ENCODE measurements around the gene BLTP3A.
"Not testable (repeated sequence)": the region's sequence is repeated elsewhere in the genome, so short reads cannot be mapped to it uniquely, and the experiment has no call there.

BLTP3A gene

DNA sequence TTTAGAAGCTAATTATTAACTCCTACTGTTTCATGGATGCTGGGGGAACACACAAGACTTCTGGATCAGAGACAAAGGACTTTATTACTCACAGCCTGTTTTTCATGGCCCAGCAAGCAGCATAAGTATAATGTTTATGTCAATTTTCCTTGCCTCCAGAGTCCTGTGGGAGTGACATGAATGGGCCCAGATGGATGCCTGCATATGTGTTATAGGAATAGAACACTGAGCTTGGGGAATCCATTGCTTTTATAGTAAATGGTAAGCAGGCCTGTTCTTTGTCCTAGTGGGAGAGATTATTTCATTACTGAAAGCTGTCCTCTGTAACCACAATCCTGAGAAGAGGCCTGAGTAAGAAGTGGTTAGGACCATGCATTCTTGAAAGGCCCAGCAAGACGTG, 25.6 kb downstream of the BLTP3A start:
- DNase-seq (ENCODE audit: low read depth in 2 of 2) = peak in 1 of 2 donors; percentile 19
- TF ChIP-seq, protein P1, sequence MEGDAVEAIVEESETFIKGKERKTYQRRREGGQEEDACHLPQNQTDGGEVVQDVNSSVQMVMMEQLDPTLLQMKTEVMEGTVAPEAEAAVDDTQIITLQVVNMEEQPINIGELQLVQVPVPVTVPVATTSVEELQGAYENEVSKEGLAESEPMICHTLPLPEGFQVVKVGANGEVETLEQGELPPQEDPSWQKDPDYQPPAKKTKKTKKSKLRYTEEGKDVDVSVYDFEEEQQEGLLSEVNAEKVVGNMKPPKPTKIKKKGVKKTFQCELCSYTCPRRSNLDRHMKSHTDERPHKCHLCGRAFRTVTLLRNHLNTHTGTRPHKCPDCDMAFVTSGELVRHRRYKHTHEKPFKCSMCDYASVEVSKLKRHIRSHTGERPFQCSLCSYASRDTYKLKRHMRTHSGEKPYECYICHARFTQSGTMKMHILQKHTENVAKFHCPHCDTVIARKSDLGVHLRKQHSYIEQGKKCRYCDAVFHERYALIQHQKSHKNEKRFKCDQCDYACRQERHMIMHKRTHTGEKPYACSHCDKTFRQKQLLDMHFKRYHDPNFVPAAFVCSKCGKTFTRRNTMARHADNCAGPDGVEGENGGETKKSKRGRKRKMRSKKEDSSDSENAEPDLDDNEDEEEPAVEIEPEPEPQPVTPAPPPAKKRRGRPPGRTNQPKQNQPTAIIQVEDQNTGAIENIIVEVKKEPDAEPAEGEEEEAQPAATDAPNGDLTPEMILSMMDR (IDR thresholded peaks at IDR 0.05; ENCODE audit: low read depth, low read length) = no peak
- no peak overlapping the region for H3K4me3 ChIP-seq (replicated peaks in 1 of 2; ENCODE audit: low read depth in 2 of 2, low read length in 2 of 2)

DNA sequence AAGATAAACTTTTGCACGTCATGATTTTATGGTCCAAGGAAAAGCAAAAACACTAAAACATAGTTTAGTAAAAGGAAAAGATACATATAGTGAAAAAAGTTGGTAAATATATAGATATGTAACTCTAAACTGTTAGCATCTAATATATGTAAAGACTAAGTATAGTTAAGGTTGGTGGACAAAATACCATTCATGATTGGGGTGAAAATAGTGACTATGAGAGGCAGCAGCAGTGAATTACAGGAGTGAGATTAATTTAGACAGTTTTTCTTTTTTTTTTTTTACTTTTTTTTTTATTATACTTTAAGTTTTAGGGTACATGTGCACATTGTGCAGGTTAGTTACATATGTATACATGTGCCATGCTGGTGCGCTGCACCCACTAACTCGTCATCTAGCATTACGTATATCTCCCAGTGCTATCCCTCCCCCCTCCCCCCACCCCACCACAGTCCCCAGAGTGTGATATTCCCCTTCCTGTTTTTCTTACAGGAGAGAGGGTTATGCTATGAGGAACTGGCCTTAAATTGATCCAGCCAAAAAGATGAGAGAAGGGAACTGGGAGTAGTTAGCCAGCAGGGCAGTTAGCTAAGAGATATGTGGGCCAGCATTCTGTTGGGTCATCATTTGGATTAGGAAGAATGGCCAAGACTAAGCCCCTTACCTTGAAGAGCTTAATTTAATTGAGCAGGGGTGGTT, 27.1 kb downstream of the BLTP3A start:
- not testable (repeated sequence) for H3K4me3 ChIP-seq (replicated peaks in 1 of 2; ENCODE audit: low read depth in 2 of 2, low read length in 2 of 2); DNase-seq (ENCODE audit: low read depth in 2 of 2)

DNA sequence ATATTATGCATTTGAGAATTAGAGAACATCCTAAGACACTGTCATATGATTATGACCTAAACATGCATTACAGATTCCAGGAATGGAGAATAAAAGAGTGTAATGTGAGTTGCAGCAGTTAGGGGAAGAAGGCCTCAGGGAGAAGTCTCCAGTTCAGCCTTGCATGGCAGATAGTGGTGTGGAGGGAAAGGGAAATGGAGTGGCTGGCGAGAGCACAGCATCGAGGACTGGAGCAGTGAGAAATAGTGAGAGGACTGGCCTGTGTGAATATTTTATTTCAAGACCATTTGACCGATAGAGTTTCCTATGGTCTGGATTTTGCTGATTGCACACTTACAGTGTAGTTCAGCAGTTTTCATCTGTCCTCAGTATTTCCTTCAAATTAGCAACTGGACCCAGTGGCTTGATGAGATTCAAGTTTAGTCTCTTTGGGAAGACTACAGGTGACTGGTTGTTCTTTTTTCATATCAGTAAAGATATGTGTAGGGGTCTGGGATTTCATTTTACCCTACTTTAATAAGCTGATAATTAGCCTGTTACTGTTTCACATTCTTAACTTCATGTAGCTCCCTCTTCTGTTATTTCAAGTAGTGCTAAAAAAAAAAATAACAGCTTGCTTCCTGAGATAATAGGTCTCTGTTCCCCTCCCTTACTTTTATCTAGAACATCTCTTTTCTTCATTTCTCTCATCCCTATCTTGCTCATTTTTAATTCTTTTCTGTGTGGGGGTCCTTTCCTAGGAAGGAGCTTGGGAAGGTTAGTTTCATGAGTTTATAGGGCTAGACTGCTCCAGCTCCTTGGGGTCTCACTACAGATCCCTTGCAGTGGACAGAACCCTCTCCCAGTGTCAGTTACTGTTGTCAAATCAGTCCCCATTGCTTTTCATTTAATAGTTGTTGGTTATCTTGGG, 27.9 kb downstream of the BLTP3A start:
- no peak overlapping the region for H3K4me3 ChIP-seq (replicated peaks in 1 of 2; ENCODE audit: low read depth in 2 of 2, low read length in 2 of 2)
- DNase-seq (ENCODE audit: low read depth in 2 of 2) = no peak
- TF ChIP-seq, protein P1 (IDR thresholded peaks at IDR 0.05; ENCODE audit: low read depth, low read length) = no peak

DNA sequence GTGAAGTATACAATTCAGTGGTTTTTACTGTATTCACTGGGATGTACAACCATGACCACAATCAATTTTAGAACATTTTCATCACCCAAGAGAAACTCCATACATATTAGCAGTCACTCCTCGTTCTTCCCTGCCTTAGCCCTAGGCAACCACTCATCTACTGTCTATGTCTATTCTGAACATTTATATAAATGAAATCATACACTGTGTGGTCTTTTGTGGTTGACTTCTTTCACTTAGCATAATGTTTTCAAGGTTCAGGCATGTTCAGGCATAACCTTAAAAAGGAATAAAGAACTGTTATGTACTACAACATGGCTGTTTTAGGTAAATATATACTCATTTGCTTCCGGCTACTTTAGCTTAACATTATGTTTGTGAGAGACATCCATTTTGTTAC, 37.3 kb downstream of the BLTP3A start:
- TF ChIP-seq, protein P1 (IDR thresholded peaks at IDR 0.05; ENCODE audit: low read depth, low read length) = no peak
- no peak for DNase-seq (ENCODE audit: low read depth in 2 of 2)

DNA sequence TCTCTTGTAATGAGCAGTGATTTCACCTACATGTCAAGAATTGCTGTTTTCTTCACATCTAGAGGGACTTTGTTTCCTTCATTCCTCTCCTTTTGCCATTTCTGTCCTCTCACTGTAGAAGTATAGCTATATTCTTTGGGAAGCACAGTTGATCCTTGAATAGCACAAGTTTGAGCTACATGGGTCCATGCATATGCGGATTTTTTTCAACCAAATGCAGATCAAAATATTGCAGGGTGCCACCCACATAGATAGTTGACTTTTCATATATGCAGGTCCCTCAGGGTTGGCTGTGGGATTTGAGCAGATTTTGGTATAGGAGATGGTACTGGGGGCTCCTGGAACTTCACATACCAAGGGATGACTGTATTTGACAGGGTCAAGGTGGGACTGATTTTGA, 41.1 kb downstream of the BLTP3A start:
- TF ChIP-seq, protein P1 (IDR thresholded peaks at IDR 0.05; ENCODE audit: low read depth, low read length) = no peak
- no peak for DNase-seq (ENCODE audit: low read depth in 2 of 2)
- no peak overlapping the region for H3K4me3 ChIP-seq (replicated peaks in 1 of 2; ENCODE audit: low read depth in 2 of 2, low read length in 2 of 2)

More for the DNA sequence above, 37.3 kb downstream of the BLTP3A start:
- no peak overlapping the region for H3K4me3 ChIP-seq (replicated peaks in 1 of 2; ENCODE audit: low read depth in 2 of 2, low read length in 2 of 2)

DNA sequence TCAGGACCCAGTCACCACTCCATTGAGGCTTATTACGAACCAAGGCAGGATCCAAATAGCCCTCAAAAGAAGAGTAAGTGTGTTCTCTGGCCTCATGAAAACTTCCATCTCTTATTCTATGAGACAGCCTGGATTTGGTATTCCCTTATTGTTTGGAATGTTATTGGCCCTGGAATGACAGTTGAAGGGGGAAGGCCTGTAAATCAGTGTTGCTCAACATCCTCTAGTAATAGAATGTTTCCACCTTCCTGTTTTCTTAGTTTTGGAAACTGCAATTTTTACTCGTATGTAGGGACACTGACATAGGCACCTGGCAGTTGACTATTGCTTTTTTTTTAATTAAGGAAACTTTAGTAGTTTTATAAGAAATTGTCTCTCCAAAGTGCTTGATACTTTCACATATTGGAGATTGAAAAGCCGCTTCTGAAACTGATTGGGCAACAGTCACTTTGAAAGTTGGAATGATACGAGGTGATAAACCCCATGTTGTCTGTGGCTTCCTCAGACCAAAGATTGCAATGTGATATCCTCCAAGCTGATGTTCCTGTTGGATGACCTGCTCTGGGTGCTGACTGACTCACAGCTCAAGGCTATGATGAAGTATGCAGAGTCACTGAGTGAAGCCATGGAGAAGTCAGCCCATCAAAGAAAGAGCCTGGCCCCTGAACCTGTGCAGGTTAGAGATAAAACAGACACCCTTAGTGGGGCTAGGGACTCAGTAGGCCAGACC, 43.1 kb downstream of the BLTP3A start:
- peak; percentile 39 to 46 for DNase-seq (ENCODE audit: low read depth in 2 of 2)
- TF ChIP-seq, protein P1 (IDR thresholded peaks at IDR 0.05; ENCODE audit: low read depth, low read length) = no peak

DNA sequence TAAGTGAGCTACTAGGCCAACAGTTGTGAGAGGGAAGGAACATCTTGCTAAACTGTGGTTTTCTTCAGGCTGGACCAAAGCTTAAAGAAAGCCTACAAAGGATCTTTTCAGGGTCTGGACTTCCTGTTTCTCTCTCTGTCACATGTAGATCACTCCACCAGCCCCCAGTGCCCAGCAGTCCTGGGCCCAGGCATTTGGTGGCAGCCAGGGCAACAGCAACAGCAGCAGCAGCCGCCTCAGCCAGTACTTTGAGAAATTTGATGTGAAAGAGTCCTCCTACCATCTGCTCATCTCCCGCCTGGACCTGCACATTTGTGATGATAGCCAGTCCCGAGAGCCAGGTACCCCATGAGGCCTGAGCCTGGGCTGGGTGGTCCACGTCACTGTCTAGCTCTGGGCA, 44.1 kb downstream of the BLTP3A start:
- no peak overlapping the region for H3K4me3 ChIP-seq (replicated peaks in 1 of 2; ENCODE audit: low read depth in 2 of 2, low read length in 2 of 2)
- no peak for DNase-seq (ENCODE audit: low read depth in 2 of 2)
- TF ChIP-seq, protein P1 (IDR thresholded peaks at IDR 0.05; ENCODE audit: low read depth, low read length) = no peak

More for the DNA sequence above, 43.1 kb downstream of the BLTP3A start:
- H3K4me3 ChIP-seq (replicated peaks in 1 of 2; ENCODE audit: low read depth in 2 of 2, low read length in 2 of 2) = no peak overlapping the region

All from cardiac fibroblast (primary cell).